Mesenchymal stem cell (in vitro differentiated cells and primary cell): ENCODE results near the gene TRIOBP.

Experiments
- DNase-seq: peaks from one replicate; pipeline ENCODE4 v3.0.0-alpha.2; 2013
- H2AFZ ChIP-seq: one replicate; pipeline ENCODE4 v1.6.1; 2013; ENCODE audit warnings: low read depth, mild to moderate bottlenecking, control low read depth, inconsistent platforms, low read length, moderate library complexity
- H2AK5ac ChIP-seq: 2 replicates; pipeline ENCODE4 v1.6.1; 2013; ENCODE audit warnings: low read length, moderate library complexity, mild to moderate bottlenecking, inconsistent platforms; ENCODE audit not compliant: severe bottlenecking
- H2BK120ac ChIP-seq: one replicate; pipeline ENCODE4 v1.6.1; 2013; ENCODE audit warnings: low read depth, mild to moderate bottlenecking, inconsistent platforms, low read length, moderate library complexity
- H2BK12ac ChIP-seq, 2 experiments: one replicate each; pipeline ENCODE4 v1.6.1; 2013; ENCODE audit warnings: inconsistent platforms in 2 of 2, low read length in 2 of 2, mild to moderate bottlenecking in 2 of 2, moderate library complexity in 2 of 2, control low read depth in 1 of 2
- H2BK15ac ChIP-seq: one replicate; pipeline ENCODE4 v1.6.1; 2013; ENCODE audit warnings: mild to moderate bottlenecking, low read depth, inconsistent platforms; ENCODE audit not compliant: poor library complexity, severe bottlenecking
- H2BK5ac ChIP-seq: 2 replicates; pipeline ENCODE4 v1.6.1; 2013; ENCODE audit warnings: low read depth, mild to moderate bottlenecking, low read length, control low read depth, inconsistent platforms; ENCODE audit not compliant: poor library complexity, severe bottlenecking
- H3K14ac ChIP-seq, 2 experiments: one replicate each; pipeline ENCODE4 v1.6.1; 2013; ENCODE audit warnings: inconsistent platforms in 2 of 2, low read length in 2 of 2, control low read depth in 1 of 2, mild to moderate bottlenecking in 1 of 2, moderate library complexity in 1 of 2
- H3K18ac ChIP-seq, 2 experiments: one replicate each; pipeline ENCODE4 v1.6.1; 2013; ENCODE audit warnings: inconsistent platforms in 2 of 2, low read length in 2 of 2, control low read depth in 1 of 2, low read depth in 1 of 2, mild to moderate bottlenecking in 1 of 2
- H3K23ac ChIP-seq, 2 experiments: one replicate each; pipeline ENCODE4 v1.6.1; 2013; ENCODE audit warnings: inconsistent platforms in 2 of 2, low read length in 2 of 2, mild to moderate bottlenecking in 2 of 2, moderate library complexity in 2 of 2, control low read depth in 1 of 2
- H3K27ac ChIP-seq: 2 replicates; pipeline ENCODE4 v1.5.1; 2013; ENCODE audit warnings: mild to moderate bottlenecking, moderate library complexity, low read length, control low read depth, inconsistent platforms; ENCODE audit not compliant: poor library complexity, severe bottlenecking
- H3K27me3 ChIP-seq, 2 experiments: 2 replicates each; pipeline versions ENCODE4 v1.6.1 to v1.7.0; 2013; ENCODE audit warnings: low read length in 2 of 2, mild to moderate bottlenecking in 2 of 2, moderate library complexity in 2 of 2, control low read depth in 1 of 2, inconsistent platforms in 1 of 2; ENCODE audit not compliant: control insufficient read depth in 1 of 2, insufficient read depth in 1 of 2
- H3K36me3 ChIP-seq, 2 experiments: 2 replicates each; pipeline versions ENCODE4 v1.6.1 to v1.7.0; 2013; ENCODE audit warnings: low read length in 2 of 2, control low read depth in 1 of 2, inconsistent platforms in 1 of 2, low read depth in 1 of 2, mild to moderate bottlenecking in 1 of 2; ENCODE audit not compliant: insufficient read depth in 2 of 2, control insufficient read depth in 1 of 2
- H3K4ac ChIP-seq, 2 experiments: one replicate each; pipeline ENCODE4 v1.6.1; 2013; ENCODE audit warnings: inconsistent platforms in 2 of 2, low read length in 2 of 2, mild to moderate bottlenecking in 2 of 2, moderate library complexity in 2 of 2, control low read depth in 1 of 2, low read depth in 1 of 2
- H3K4me1 ChIP-seq: 2 replicates; pipeline ENCODE4 v1.6.1; 2013; ENCODE audit warnings: low read depth, low read length, control low read depth; ENCODE audit not compliant: control insufficient read depth, insufficient read depth
- H3K4me2 ChIP-seq: 2 replicates; pipeline ENCODE4 v1.6.1; 2013; ENCODE audit warnings: low read length, mild to moderate bottlenecking, inconsistent platforms; ENCODE audit not compliant: poor library complexity, severe bottlenecking
- H3K4me3 ChIP-seq, 2 experiments: 2 replicates each; pipeline versions ENCODE4 v1.5.1 to v1.7.0; 2013; ENCODE audit warnings: low read length in 2 of 2, mild to moderate bottlenecking in 2 of 2, control low read depth in 1 of 2, low read depth in 1 of 2; ENCODE audit not compliant: insufficient read depth in 1 of 2
- H3K79me1 ChIP-seq: replicated peaks from 2 replicates; pipeline ENCODE4 v1.6.1; 2013; ENCODE audit warnings: mild to moderate bottlenecking, control low read depth, low read length, inconsistent platforms; ENCODE audit not compliant: poor library complexity, severe bottlenecking
- H3K9ac ChIP-seq: 2 replicates; pipeline ENCODE4 v1.7.0; 2013; ENCODE audit warnings: mild to moderate bottlenecking, low read length, moderate library complexity
- H3K9me3 ChIP-seq: 2 replicates; pipeline ENCODE4 v1.7.0; 2013; ENCODE audit warnings: mild to moderate bottlenecking, low read length; ENCODE audit not compliant: control insufficient read depth
- H4K8ac ChIP-seq: one replicate; pipeline ENCODE4 v1.6.1; 2013; ENCODE audit warnings: inconsistent platforms, mild to moderate bottlenecking, low read length, moderate library complexity
- H4K91ac ChIP-seq: one replicate; pipeline ENCODE4 v1.6.1; 2013; ENCODE audit warnings: mild to moderate bottlenecking, low read length, inconsistent platforms
- WGBS: methylation state at CpG from one replicate; pipeline ENCODE4 v1.1.7; 2013; ENCODE audit warnings: mixed read lengths; 5-methylcytosine and 5-hydroxymethylcytosine counted together

TRIOBP gene

GRCh38 chr22:37768273-37768672, 71.4 kb downstream of the TRIOBP start:
- Histone ChIP-seq H4K8ac (no peak overlapping the region), H3K4me1 (peaks cover 2% of the 10 kb centered on the region), H3K4me3 (no peak overlapping the region), H2BK12ac (no peak overlapping the region), H3K36me3 (peaks cover 70 to 85% of the 10 kb centered on the region in 2 experiments), H3K18ac (no peak overlapping the region), H4K91ac (no peak overlapping the region), H3K9me3 (no peaks in the 10 kb centered on the region), H3K23ac (no peak overlapping the region), H3K4me2 (no peak overlapping the region), H3K27me3 (no peaks in the 10 kb centered on the region), H2AK5ac (no peak overlapping the region), H3K27ac (no peak overlapping the region), H3K14ac (no peak overlapping the region), H3K4ac (no peak overlapping the region), H2BK5ac (no peak overlapping the region), H2AFZ (no peak overlapping the region), H2BK15ac (no peak overlapping the region), H3K9ac (no peak overlapping the region), H2BK120ac (no peak overlapping the region), H3K79me1 (peaks cover 5% of the 10 kb centered on the region)
- no peak for DNase-seq
- 100% methylated on average over 3 of the region's 3 CpGs for WGBS

- Histone ChIP-seq H2AK5ac (no peak overlapping the region), H3K4me1 (peaks cover 3% of the 10 kb centered on the region), H2BK120ac (no peak overlapping the region), H3K27ac (no peak overlapping the region), H3K4ac (no peak overlapping the region), H3K23ac (no peak overlapping the region), H4K8ac (no peak overlapping the region), H2BK5ac (no peak overlapping the region), H3K4me2 (no peak overlapping the region), H3K9ac (no peak overlapping the region), H2AFZ (no peak overlapping the region), H2BK15ac (no peak overlapping the region), H3K18ac (no peak overlapping the region), H4K91ac (no peak overlapping the region), H3K79me1 (peaks cover 5% of the 10 kb centered on the region), H3K4me3 (no peak overlapping the region), H3K36me3 (peaks cover 71 to 85% of the 10 kb centered on the region in 2 experiments), H3K9me3 (no peaks in the 10 kb centered on the region), H3K27me3 (no peaks in the 10 kb centered on the region), H2BK12ac (no peak overlapping the region), H3K14ac (no peak overlapping the region)
- WGBS: over 99% methylated on average over 22 of the region's 24 CpGs
- no peak for DNase-seq
These were observed 72.2 kb downstream of the TRIOBP start for GRCh38 chr22:37769056-37769455.

- Histone ChIP-seq H3K4me1 (peaks cover 3% of the 10 kb centered on the region), H3K9me3 (no peaks in the 10 kb centered on the region), H2AFZ (no peak overlapping the region), H2AK5ac (no peak overlapping the region), H4K8ac (no peak overlapping the region), H3K4me3 (no peak overlapping the region), H3K23ac (no peak overlapping the region), H3K27me3 (no peaks in the 10 kb centered on the region), H2BK120ac (no peak overlapping the region), H3K79me1 (peaks cover 2% of the 10 kb centered on the region), H3K18ac (no peak overlapping the region), H3K4me2 (no peak overlapping the region), H3K9ac (no peak overlapping the region), H2BK15ac (no peak overlapping the region), H2BK12ac (no peak overlapping the region), H4K91ac (no peak overlapping the region), H3K14ac (no peak overlapping the region), H3K36me3 (peaks cover 71 to 84% of the 10 kb centered on the region in 2 experiments), H3K4ac (no peak overlapping the region), H2BK5ac (no peak overlapping the region), H3K27ac (no peak overlapping the region)
- WGBS: 70% methylated on average over 4 of the region's 4 CpGs
- DNase-seq: no peak
These were observed 74.2 kb downstream of the TRIOBP start for GRCh38 chr22:37771081-37771480.

- H3K18ac ChIP-seq: no peak overlapping the region
- no peak overlapping the region for H3K23ac ChIP-seq
- no peak overlapping the region for H2BK5ac ChIP-seq
- H4K8ac ChIP-seq: no peak overlapping the region
- no peaks in the 10 kb centered on the region for H3K9me3 ChIP-seq
- H3K4ac ChIP-seq: no peak overlapping the region
- no peak overlapping the region for H2AK5ac ChIP-seq
- no peak overlapping the region for H3K14ac ChIP-seq
- no peak overlapping the region for H3K27ac ChIP-seq
- H3K36me3 ChIP-seq: peaks cover 68 to 82% of the 10 kb centered on the region in 2 experiments
- H3K27me3 ChIP-seq: no peaks in the 10 kb centered on the region
- no peak for DNase-seq
- 94% methylated on average over 16 of the region's 17 CpGs for WGBS
- H3K79me1 ChIP-seq: peaks cover 2% of the 10 kb centered on the region
- H2AFZ ChIP-seq: no peak overlapping the region
- no peak overlapping the region for H4K91ac ChIP-seq
- no peak overlapping the region for H2BK120ac ChIP-seq
- no peak overlapping the region for H3K9ac ChIP-seq
- no peak overlapping the region for H3K4me2 ChIP-seq
- peaks cover 6% of the 10 kb centered on the region for H3K4me1 ChIP-seq
- no peak overlapping the region for H2BK12ac ChIP-seq
- no peak overlapping the region for H3K4me3 ChIP-seq
- no peak overlapping the region for H2BK15ac ChIP-seq
These were observed 75.0 kb downstream of the TRIOBP start for GRCh38 chr22:37771702-37772427.
